HG02870 (cell line): ENCODE results near the gene EEF1AKMT3.
"Not testable (repeated sequence)": the region's sequence is repeated elsewhere in the genome, so short reads cannot be mapped to it uniquely, and the experiment has no call there.

Experiments
- ATAC-seq: cut with Tn5 transposase; IDR thresholded peaks from one replicate; pipeline ENCODE4 v1.9.1; 2021; ENCODE audit warnings: mild to moderate bottlenecking, moderate library complexity; ENCODE audit not compliant: unreplicated experiment

EEF1AKMT3 gene

DNA sequence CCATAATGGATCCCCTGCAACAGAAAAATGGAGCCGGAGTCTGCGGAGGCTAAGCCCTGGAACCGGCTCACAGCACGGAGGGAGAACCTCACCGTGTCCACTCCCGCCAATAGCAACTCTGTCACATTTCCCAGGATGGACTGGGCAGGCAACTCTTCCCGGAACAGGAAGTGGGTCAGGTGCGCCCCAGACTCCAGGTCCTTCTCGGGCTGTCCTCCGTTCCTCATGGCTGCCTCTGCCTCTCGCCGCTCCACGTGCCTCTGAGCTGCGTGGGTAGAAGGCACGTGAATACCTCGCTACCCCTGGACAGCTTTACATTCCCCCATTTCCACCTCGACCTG lies 7.8 kb upstream of the EEF1AKMT3 start:
- ATAC-seq, result peak; percentile 5

DNA sequence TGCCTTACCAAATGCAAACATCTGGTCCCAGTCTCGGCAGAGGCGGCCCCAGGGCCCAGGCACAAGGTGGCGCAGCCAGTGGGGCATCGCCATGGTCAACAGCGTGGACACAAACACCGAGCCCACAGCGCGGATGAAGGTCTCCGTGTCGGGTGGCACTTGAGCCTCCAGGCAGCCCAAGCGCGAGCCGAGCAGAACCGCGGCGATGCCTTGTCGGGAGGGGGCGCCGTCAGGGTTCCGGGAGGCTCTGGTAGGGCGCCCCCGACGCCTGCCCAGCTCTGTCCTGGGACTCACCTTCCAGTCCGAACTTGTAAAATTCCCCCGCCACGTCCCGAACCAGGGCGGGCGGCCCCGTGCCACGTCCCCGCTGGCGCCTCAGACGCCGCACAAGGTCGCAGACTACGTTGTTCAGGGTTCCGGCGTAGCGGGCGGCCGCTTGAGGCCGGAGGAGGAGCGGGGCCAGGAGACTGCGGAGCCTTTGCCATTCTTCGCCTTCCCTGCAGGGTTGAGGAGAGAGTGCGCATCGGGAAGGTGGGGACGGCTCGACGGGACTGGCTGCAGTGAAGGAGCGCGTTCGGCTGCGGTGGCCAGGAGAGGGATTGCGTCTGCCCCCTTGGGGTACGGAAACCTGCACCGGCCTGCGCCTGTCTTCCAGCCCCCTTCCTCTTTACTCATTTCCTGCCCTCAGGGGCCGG lies 7.3 kb upstream of the EEF1AKMT3 start:
- ATAC-seq, result peak; percentile 51

DNA sequence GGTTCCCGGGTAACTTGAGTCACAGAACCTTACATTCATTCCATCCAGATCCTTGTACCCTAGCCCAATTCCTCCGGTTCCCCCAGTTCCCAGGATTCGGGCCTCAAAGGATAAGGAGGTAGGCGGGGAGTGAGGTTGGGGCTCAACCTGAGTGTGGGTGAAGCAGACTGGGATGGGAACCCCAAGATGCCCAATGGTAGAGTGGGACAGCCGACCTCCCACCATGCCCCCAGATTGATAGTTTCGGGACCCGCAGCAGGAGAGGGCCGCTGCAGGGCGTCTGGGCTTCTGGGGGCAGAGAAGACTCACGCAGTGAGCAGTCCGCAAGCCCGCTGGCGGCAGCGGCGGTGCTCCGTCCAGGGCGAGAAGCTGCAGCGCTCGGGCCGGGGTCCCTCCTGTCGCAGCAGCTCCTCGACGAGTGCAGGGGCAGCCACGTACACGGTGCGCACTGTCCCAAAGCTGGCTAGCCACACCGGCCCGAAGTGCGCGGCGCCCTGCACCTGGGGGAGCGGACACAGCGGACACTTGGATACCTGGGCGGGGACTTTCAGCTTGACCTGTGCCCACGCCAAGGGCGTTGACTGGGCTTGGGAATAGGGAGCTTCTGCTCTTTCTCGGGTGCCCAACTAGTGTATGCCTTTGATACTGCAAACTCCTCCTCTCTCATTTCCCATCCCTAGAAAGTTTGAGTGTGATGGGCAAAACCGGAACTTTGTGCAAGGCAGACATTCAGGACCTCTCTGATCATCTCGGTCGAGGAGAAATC lies 6.5 kb upstream of the EEF1AKMT3 start:
- ATAC-seq, result no peak

DNA sequence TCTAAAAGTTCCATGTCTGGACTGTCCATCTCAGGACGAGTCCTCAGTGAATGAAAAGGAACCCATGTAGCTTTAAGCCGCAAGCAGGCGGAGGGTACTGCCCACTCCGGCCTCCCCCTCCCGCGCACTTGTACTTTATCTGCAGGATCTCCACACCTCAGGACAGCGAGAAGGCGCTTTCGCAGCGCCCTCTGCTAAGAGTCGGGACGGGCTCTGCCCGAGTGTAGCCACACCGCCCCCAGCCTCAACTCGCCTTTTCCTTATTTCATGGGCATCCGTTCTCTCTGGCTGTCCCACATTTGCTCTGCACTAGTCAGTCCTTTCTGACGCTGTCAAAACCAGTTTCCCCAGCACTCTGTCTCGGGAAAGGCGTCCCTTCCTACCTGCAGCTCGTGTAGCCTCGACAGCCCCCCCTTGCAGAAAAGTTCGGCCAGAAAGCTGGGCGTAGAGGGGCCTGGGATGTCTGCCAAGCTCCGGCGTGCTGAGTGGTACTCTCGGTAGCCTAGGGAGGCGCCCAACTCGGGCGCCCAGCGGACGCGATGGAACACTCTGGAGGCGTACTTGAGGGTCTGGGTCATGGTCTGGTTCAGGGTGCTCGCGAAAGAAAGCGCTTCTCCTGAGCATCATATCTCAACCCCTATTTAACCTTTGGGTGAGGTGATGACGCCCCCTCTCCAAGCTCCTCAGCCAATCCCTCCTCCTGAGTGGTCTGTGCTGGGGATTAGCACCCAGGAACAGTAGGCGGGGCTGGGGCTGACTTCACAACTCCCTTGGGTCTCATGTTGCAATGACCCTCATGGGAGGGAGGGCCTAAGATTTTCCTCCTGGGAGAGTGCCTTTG lies 5.7 kb upstream of the EEF1AKMT3 start, which contains the start of gene CYP27B1:
Gene CYP27B1 (minus strand): TSS at position 615 of the 841 bp plus-strand sequence. CDS start 37 bp downstream, at position 578.
- no peak for ATAC-seq

DNA sequence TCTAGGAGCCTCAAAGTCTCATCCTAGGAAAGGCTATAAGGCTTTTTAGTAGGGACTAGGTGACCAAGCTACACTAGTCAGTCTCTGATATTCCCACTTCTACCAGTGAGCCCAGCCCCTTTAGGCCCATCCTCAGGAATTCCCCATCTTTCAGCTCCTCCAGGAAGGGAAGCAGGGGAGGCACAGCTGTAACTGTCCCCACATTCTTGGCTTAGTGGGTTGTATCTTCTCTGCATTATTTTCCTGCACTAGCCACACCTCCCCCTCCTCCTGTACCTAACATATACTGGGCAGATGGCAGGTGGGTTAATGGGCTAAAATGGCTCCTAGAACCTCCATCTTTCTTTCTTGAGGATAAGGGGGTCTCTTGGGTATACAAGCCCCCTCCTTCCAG lies 5.1 kb upstream of the EEF1AKMT3 start:
- no peak for ATAC-seq

DNA sequence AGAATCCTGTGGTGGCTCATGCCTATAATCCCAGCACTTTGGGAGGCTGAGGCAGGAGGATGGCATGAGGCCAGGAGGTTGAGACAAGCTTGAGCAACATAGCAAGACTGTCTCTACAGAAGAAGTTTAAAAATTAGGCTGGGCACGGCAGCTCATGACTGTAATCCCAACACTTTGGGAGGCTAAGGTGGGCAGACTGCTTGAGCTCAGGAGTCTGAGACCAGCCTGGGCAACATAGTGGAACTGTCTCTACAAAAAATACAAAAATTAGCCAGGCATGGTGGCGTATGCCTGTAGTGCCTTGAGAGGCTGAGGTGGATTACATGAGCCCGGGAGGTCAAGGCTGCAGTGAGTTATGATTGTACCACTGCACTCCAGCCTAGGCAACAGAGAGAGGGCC lies 4.5 kb upstream of the EEF1AKMT3 start:
- no peak for ATAC-seq

DNA sequence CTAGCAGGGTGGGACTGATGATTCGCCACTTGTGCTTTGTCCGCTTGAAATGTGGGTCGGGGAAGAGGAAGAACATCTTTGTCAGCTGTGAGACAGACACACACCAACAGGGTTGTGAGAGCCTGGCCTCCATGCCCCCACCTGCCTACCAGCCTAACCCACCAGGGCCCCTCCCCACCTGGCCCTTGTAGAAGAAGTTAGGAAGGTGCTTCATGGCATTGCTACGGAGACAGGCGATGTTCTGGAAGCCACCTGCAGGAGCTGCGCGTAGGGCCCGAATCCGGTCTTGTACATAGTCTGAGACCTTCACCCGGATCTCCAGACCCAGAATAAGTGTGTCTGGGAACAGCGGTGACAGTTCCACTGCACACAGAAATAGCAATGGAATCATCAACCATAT lies 2.8 kb upstream of the EEF1AKMT3 start:
- ATAC-seq, result no peak

DNA sequence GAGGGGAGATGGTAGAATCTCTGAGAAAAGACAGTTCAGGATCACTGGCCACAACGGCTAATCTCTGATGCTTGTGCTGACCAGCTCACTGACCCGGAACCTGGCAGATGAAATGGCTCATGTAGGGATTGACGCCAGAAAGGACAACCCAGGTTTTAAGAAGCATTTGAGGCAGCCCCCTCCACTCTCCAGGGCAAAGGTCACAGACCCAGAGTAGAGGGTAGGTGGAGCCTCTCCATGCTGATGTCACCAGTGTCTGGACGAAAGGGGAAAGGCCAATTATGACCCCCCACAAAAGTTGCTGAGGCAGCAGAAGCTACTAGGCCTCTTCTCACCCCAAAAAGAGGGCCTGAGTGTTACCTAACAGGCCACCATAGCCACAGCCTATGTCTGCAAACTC lies 1.7 kb upstream of the EEF1AKMT3 start:
- no peak for ATAC-seq

DNA sequence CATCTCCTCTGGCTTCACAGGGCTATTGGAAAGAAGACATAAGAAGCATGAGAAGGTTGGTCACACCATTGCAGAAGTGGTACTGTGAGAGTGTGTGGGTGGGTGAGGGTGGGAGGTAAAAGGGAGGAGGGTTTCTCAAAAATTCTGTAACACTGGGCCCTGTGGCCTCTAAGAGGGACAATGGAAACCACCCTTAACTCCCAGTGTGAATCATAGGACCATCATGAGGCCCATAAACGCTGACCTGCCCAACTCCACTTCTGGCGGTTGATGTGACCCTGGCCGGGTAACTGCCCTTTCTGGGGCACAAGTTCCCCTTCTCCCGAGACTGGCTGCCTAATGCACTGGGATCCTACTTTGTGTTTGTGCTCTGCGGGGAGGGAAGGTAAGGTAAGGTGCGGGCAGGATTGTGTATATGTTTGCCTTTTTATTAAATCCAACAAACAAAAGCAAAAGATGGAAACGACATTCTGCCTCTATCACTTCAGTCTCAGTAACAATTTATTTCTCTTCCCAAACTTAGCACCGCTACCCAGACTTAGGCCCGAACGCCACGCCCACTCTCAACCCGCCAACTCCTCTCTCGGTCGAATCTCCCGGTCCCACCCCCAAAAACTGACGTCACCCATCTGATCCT lies 1.1 kb upstream of the EEF1AKMT3 start:
- peak; percentile 78 for ATAC-seq

DNA sequence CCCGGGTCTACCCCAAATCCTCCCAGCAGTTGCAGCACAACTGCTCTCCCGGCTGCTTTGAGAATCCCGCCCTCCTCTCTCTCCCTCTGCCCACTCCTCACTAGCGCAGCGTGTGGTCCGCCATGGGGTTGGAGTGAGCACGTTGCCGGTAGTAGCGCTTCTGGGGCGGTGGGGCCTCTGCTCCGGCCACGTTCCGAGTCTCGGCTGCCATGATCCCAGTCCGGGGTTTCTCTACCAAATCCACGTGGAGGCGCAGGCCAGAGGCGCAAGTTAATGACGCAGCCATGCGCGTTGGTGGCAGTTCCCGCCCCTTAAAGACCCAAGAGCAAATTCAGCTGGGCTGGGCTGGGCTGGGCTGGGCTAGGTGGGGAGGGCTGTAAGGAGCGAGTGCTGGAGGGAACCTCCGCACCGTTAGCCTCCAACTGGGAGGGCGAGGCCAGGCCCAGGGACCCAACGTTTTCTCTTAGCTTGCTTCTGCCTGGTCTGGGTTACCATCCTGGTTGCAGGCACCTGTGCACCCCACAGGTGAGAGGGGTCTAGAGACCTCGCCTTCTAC lies 463 bp upstream of the EEF1AKMT3 start, which contains the start of gene METTL1:
Gene METTL1 (minus strand): TSS at position 233 of the 556 bp plus-strand sequence. CDS start 22 bp downstream, at position 211.
- peak; percentile 74 for ATAC-seq

DNA sequence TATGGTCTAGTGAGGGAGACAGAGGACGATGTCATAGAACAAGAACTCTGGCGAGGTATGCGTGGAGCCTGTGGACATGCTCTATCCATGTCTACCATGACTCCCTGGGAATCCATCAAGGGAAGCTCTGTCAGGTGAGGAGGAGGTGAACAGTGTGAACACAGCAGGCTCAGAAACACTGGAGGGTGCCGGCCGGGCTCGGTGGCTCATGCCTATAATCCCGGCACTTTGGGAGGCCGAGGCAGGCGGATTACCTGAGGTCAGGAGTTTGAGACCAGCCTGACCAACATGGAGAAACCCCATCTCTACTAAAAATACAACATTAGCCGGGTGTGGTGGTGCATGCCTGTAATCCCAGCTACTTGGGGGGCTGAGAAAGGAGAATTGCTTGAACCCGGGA lies 2.2 kb downstream of the EEF1AKMT3 start:
- not testable (repeated sequence) for ATAC-seq

DNA sequence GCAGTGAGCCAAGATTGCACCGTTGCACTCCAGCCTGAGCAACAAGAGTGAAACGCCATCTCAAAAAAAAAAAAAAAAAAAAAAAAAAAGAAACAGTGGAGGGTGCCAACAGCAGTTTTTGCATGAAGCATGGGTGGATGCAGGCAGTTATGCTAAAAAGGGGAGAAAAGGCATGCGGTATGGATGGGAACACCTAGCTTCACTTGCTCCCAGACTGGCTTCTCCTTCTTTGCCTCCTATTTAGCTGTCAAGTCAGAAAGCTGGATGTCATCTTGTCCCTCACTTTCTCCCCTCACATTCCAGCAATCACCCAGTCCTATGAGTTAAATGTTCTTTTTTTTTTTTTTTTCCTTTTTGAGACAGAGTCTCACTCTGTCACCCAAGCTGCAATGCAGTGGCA lies 2.6 kb downstream of the EEF1AKMT3 start:
- no peak for ATAC-seq

DNA sequence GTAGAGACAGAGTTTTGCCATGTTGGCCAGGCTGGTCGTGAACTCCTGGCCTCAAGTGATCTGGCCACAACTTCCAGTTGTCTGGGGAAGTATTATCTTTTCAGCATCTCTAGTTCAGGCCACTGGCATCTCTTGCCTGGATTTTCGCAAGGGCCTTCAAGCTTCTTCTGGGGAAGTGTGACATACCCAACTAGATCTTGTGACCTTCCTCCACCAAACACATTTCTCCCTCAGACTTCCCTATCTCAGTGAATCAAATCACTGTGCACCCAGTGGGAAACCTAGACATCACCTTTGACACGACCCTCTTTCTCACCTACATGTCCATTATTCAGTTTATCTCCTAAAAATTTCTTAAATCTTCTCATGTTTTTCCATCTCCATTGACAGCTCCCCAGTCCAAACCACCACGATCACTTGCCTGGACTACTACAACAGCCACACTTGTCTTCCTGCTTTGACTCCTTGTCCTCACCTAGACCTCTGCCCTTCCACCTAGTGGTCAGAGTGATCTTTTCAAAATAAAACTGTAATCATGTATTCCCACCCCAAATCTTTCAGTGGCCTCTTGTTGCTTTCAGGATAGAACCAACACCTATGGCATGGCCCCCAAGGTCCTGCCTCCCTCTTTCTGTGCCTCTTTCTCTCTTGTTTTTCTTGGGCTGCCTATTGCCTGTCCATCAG lies 3.3 kb downstream of the EEF1AKMT3 start:
- no peak for ATAC-seq

DNA sequence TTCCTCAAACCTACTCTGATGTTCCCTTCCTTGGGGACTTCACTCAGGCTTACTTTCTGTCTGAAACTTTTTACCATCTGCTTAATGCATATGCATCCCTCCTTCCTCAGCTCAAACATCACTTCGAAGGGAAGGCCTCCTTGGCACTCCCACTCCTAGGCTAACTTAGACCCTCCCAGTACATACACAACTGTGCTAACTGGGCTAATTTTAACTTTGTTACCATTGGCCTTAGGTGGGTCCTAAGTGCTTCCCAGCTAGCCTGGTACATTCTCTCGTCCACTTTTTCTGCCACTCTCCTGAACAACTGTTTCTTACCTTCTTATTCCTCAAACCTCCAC lies 3.8 kb downstream of the EEF1AKMT3 start:
- no peak for ATAC-seq

DNA sequence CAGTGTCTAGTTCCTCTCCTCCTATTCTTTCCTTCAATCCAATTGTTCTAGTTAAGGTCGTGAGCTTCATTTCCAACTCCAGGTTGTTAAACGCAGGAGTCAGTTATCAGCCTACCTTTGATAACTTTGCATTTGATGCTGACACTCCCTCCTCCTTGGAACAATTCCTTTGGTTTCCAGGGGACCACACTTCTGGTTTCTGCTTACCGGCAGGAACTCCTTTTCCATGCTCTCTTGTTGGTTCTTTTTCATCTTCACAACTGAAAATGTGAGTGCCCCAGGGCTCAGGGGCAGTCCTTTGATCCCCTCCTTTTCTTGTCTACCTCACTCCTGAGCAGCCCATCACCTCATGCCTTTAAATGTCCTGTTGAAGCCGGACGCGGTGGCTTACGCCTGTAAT lies 5.0 kb downstream of the EEF1AKMT3 start:
- no peak for ATAC-seq

DNA sequence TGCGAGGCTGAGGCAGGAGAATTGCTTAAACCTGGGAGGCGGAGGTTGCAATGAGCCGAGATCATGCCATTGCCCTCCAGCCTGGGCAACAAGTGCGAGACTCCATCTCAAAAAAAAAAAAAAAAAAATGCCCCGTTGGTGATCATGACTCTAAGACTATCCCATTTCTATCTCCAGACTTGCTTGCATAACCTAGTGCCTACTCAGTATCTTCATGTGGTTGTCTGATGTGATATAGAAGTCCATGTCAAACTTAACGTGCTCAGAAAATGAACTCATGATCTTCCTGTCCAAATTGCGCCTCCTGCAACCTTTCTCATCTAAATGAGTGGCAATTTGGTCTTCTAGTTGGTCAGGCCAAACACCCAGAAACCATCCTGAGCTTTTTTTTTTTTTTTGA lies 5.5 kb downstream of the EEF1AKMT3 start:
- no peak for ATAC-seq

DNA sequence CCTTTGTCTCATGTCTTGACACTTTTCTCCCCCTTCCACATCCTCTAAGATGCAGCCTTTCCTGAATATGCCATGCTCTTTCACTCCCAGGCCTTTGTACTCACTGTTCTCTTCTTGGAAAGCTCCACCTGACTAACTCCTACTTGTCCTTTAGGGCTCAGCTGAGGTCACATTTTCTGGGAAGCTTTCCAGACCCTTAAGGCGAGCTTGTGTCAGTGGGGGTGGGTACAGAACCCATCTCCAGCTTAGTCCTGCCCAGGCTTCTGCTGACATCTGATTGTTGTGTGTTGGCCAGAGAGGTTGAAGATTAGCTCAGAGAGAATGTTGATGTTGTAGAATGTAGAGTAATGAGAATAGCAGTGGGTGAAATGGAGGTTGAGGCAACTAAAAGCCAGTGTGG lies 7.3 kb downstream of the EEF1AKMT3 start:
- ATAC-seq, result no peak

DNA sequence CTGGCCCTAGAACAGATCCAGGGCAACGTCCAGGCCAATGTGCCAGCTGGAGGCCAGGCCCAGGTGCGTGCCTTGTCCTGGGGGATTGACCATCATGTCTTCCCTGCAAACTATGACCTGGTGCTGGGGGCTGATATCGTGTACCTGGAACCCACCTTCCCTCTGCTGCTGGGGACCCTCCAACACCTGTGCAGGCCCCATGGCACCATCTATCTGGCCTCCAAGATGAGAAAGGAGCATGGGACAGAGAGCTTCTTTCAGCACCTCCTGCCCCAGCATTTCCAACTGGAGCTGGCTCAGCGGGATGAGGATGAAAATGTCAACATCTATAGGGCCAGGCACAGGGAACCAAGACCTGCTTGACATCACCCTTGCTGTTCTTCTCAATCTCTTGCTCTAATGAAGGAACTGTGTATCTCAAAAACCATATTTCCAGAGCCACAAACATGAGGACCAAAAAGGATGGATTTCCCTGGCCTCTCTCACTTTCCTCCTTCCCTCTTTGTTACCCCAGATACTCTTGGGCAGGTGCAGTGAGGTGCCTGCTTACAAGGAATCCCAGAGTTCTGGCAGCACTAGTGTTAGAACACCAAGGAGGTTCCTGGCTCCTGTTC lies 8.0 kb downstream of the EEF1AKMT3 start:
- no peak for ATAC-seq

DNA sequence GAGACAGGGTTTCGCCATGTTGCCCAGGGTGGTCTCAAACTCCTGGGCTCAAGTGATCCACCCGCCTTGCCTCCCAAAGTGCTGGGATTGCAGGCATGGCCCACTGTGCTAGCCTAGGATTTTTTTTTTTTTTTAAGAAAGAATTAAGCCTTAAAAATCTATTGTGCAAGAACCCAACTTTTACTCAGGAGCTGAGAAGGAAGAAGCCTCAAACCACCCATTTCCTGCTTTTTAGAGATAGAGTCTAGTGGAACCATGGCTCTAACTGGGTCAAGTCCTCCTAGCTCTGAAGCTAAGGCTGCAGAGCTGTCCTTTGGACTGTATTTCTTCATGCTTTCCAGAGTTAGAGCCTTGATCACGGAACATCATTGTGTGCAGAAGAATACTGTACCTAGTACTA lies 8.8 kb downstream of the EEF1AKMT3 start:
- no peak for ATAC-seq

DNA sequence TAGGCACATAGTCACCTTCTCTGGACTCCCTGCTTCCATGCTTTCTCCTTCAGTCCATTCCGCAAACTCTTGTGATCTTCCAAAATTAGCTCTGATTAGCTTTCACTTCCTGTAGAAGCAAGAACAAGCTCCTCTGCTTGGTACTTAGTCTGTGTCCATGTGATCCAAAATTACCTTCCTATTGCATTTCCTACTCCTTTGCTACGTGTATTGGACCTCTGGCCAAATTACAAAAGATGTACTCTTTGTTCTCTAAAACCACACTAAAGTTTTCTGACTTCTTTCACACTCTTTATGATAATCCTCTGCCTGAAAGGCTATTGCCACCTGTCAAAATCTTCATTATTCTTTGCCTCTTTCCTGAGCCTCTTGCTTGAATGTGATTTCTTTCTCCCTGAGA lies 9.4 kb downstream of the EEF1AKMT3 start:
- ATAC-seq, result no peak
